Mesenteric fat pad (tissue), 1 donor: ENCODE results near the gene VPS51. TPM values are rescaled to one million over a fixed set of nuclear protein-coding genes. Genes with fewer than 3 reads are reported as not detected.

Experiments
- DNase-seq: peaks from one replicate; pipeline ENCODE4 v3.0.0-alpha.2; 2020; ENCODE audit warnings: low spot score
- total RNA-seq: library from RNA; stranded (reverse); fragmentation: NEBNext Ultra II Directional; extraction: Animal tissue kit (Norgen Biotek cat#: 25700); gene quantifications from one replicate; pipeline ENCODE4 v1.2.1, GENCODE V29; 2021
- donor health status: DM: yes; HTN: yes; CAD: no.

Gene VPS51
- total RNA-seq, 1 donor from 2014 or later = 86.6 TPM

DNA sequence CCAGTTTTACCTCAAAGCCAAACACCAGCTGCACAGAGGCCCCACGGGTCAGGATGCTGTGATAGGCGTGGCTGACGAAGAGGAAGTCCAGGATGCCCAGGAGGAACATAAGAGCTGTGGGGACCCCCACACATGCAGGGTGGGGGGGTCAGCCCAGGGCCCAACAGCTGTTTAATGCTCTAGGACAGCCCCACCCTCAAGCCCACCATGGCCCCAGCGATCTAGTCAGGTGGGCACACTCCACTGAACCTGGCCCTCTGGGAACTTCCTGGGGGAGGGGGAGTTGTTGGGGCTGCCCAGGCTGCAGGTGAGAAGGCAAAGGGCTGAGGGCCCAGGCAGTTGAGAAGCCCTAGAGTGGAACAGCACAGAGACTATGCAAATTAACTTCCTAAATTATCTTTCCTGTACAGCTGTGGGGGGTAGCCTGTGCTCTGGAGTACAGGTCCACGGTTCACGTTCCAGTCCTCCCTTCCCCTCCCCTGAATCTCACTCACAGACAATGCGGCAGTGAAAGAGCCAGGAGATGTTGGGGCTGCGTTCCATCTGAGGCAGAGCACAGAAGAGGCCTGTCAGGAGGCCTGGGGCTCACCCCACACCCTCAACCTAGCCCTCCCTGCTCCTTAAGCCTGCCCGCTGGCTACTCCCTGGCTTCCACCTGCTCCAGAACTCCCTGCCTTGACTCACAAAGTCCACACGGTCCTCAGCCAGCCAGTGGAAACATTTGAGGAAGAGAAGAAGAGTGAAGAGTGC is 36.4 kb downstream of the VPS51 start:
- no peak for DNase-seq

DNA sequence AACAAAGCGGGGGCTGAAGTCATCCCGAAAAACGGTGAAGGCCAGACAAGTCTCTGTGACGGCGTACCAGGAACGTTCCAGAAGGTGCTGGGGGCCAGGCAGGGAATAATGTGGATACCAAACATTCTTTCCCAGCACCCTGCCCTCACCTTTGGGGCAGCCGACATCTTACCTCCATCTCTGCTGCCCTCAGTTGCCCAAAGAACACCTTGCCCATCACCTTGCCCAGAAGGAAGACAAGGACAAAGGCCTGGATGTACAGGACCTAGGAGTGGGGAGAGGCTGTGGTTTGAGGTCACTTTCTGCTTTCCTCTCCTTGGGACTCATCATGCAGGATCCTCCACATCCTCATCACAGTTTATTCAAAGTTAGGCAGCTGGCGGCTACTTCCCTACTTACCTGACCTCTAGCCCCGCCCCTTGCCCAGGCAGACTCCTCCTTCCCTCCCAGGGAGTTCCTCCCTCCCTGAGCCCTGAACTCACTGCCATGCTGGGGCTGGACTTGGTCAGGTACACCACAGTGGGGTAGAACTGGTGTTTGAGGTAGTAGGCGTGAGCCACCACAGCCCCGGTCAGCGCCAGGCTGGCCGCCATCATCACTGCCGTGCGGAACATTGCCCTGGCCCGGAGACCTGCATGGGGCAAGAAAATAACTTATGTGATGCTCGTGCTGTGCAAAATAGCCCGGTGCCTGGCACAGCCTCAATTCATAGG is 37.1 kb downstream of the VPS51 start:
- no peak for DNase-seq

DNA sequence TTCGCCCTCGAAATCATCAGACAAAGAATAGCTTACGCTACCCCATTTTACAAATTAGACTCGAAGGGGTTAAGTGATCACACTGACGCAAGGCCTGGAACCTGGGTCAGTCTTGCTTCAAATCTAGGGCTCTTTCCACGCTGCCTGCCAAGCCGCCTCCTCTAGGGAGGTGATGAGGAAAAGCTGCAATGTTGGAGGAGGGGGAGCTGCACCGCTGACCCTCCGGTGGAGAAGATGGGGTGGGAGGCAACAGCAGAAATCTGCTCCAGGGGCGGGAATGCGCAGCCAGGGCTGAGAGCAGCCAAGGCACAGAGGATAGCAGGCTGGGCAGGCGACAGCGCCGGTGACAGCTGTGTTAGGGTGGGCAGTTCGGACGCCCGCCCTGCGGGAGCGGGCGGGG is 37.7 kb downstream of the VPS51 start:
- DNase-seq = no peak

DNA sequence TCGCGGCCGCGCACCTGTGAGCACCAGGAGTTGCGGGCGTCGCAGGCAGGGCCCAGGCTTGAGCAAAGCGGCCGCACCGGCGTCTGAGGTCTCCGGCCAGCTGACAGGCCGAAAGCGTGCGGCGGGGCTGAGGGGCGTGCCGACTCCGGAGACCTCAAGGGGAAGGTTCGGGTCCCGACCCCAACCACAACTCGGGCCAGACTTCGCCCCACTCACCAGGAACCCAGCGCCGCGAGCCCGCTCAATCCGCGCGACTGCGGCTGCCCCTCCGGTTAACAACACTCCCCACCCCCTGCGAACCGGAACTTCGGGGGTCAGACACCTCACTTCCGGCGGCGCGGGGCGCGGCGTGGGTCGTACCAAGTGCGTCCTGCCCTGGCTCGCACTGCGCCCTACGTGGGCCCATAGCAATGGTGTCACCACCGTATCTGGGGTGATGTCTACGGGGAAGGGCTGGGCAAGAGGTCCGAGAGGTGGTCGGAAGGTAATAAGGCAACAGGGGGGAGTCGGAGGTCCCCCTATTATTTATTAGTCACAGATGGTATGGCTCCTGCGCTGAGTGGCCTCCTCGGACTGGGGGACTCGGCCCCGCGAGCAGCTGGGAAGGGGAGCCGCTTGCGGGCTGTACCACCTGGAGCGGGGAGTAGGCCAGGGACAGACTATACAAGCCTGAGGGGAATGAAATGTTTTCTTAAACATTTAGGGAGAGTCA is 38.4 kb downstream of the VPS51 start, which contains the start of gene SYVN1:
TSS of gene SYVN1 (minus strand) at position 280 of the 712 bp plus-strand sequence. CDS start 918 bp downstream, outside the sequence.
- DNase-seq = peak; percentile 97

DNA sequence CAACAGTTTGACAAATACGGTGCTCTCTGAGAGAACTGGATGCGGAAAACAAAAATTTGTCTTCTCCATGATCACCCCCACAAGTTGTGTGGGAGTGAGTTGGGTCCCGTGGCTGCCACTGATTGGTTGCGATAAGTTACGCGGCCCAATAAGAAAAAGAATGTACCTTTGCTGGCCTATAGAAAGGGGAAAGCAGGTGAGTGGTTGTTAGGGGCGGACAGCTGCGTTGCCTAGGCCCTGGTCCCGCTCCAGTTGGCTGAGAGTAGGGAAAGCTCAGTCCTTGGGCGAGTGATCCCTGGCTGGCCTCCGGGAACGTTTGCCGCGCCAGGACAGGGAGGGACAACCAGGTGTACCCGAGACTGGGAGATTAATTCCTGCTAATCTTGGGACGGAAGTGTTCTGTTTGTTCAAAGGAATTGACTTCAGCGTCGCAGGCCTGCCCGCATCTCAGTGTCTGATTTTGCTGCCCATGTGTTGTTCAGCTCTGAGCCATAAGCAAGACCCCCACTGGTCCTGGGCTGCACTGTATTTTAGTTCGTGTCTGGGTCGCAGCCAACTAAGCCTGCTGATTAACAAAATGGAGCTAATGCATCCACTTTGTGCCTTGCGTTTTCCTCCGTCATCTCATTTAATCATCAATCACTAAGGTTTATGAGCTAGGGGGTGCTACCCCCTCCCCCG is 39.1 kb downstream of the VPS51 start:
- peak; percentile 92 for DNase-seq

DNA sequence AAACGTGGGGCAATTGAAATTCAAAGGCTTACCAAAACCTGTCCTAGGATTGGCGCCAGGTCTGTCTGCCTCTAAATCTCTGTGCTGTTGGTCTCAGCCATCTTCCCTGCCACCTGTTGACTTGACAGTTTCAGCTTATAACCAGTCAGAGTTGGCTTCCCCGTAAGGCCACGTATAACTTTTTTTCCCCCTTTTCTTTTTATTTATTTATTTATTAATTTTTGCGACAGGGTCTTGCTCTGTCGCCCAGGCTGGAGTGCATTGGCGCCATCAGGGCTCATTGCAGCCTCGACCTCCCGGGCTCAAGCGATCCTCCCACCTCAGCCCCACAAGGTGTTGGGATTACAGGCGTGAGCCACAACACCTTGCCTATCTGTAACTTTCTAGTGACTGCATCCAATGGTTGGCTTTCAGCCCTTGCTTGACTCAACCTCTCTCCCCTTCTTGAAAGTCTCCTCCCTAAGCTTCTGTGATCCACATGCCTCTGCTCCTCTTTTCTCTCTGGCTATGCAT is 39.7 kb downstream of the VPS51 start:
- peak; percentile 51 for DNase-seq

DNA sequence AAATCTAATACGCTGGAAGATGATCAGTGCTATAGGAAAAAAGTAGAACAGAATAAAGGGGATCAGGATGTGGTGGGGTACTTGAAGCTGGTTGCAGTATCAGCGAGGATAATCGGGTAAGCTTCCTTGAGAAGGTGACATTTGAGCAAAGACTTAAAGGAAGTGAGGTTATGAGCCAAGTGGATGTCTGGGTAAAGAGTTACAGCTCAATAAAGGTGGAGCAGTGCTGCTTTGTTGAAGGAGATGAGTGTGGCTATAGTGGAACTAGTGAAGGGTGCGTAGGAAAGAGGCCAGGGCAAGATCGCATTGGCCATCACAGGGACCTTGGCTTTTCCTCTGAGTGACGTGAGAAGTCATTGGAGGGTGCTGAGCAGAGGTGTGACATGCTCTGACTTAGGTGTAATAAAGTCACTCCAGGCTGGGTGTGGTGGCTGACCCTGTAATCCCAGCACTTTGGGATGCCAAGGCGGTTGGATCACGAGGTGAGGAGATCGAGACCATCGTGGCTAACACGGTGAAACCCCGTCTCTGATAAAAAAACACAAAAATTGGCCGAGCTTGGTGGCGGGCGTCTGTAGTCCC is 40.6 kb downstream of the VPS51 start:
- DNase-seq = peak; percentile 5

DNA sequence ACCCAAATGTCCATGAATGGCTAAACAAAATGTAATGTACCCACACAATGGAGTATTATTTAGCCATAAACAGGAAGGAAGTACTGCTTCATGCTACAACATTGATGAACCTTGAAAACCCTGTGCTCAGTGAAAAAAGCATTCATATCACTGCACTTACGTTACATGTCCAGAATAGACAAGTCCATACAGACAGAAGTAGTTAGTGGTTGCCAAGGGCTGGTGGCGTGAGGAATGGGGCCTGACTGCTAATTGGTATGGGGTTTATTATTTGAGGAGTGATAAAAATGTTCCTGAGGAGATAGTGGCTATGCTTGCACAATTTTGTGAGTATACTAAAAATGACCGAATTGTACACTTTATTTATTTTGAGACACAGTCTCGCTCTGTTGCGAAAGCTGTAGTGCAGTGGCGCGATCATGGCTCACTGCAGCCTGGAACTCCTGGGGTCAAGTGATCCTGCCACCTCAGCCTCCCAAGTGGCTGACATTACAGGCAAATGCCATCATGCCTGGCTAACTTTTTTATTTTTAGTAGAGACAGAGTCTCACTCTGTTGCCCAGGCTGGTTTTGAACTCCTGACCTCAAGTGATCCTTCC is 46.0 kb downstream of the VPS51 start:
- peak; percentile 16 for DNase-seq

DNA sequence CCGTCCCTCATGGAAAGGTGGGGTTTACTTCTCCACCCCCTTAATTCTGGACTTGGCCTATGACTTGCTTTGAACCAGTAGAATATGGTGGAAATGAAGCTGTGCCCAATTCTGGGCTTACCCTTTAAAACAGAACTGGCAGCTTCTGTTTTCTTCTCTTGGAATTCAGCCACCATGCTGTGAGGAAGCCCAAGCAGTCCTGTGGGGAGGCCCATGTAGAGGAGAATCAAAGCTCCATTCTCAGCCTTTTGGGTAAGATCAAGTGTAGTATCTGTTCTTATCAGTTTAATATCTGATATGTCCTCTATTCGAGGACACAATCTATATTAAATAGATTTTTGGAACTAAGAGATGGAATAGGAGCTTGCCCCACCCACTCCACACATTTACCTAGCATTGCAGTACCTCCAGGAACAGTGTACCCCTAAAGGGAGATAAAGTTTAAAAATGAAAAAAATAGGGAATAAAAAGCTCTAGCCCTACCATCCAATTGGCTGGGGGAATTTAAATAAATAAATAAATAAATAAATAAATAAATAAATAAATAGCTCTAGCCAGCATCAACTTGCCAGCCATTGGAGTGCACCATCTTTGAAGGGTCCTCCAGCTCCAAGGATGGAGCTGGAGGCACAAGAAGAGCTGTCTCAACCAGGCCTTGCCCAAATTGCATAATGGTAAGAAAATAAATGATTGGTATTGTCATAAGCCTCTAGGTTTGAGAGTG is 51.5 kb downstream of the VPS51 start:
- no peak for DNase-seq

DNA sequence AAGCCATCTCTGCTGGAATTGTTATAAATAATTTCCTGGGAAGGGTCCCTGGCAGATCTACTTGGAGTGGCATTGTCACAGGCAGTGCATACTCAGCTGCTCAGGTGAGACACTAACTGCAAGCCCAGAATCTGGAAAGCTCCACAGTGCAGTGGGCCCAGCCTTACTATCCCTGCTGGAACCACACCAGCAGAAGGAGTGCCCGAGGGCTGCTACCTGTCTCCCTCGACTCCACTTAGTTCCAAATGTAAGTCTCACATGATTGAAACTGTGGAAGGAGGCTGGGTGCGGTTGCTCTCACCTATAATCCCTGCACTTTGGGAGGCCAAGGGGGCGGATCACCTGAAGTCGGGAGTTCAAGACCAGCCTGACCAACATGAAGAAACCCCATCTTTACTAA is 52.6 kb downstream of the VPS51 start:
- DNase-seq = peak; percentile 62

DNA sequence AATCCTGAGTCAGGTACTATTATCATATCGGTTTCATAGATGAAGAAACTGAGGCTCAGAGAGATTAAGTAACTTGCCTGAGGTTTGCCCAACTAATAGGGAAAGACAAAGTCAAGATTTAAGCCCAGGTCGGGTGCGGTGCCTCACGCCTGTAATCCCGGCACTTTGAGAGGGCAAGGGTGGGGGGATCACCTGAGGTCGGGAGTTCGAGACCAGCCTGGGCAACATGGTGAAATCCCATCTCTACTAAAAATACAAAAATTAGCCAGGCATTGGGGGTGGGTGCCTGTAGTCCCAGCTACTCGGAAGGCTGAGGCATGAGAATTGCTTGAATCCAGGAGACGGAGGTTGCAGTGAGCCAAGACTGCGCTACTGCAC is 54.1 kb downstream of the VPS51 start:
- DNase-seq = peak; percentile 51

DNA sequence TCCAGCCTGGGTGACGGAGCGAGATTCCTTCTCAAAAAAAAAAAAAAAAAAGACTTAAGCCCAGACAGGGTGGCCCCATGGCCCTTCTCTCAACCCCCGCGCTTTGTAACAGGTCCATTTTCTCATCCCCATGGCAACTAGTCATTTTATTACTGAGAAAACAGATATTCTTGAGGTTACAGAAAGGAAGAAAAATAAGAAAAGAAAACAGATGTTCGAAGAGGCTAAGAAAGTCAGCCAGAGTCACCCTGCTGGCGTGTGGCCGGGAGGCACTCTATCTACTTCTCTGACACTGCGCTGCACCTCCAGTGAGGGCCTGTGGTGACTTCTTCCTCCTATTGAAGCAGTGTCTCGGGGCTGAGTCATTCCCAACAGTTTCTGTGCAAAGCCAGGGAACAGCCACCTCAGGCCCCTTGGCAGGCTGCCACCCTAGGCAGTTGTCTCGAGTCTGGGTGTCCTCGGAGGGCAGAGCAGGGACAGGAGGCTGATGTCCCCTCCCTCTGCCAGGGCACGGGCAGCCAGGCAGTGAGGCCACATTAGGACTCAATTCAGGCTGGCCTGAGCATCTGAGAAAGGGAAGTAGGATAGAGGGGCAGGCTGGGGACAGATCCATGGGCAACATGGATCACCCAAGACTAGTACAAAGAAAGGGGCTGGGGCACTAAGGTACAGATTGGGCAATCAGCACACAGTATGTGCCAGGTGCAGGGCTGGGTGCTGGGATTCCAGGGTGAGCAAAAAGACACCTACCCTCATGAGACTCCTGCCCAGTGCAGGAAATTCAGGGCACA is 54.7 kb downstream of the VPS51 start:
- peak; percentile 94 for DNase-seq

DNA sequence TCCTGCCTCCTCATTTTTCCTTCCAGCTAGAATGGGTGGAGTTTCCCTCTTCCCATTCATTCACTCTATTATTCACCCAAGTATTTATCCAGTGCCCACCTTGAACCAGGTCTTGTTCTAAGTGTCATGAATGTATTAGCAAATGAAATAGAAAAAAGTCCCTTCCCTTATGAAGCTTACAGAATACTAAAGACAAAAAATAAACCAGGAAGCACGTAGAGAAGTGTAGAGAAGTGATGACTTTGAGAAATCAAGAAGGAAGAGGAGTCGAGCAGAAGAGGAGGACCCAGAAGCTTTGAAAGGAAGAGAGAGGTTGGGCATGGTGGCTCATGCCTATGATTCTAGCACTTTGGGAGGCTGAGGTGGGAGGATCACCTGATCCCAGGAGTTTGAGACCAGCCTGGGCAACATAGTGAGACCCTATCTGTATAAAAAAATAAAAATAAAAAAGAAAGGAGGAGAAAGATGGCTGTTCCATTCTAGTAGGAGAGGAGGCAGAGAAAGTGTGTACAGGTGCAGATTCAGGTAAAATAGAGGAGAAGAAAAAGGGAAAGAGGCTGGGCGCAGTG is 55.4 kb downstream of the VPS51 start:
- DNase-seq = peak; percentile 2

DNA sequence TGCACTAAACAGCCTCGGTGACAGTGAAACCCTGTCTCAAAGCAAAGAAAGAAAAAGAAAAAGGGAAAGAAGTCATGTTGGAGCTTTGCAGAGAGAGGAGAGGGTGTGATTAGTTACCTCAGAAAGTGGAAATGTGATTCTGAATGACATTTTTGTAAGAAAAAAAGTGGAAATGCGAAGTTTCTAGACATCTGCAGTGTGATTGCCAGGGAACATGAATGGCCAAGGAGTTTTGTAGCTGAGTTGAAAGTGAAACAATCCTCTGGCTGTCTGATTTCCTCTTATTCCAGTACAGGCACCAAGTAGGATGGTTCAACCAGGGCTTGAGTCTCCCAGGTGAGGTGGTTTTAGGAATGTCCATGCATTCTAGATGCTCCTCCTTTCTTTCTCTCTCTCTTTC is 56.1 kb downstream of the VPS51 start:
- DNase-seq = no peak

DNA sequence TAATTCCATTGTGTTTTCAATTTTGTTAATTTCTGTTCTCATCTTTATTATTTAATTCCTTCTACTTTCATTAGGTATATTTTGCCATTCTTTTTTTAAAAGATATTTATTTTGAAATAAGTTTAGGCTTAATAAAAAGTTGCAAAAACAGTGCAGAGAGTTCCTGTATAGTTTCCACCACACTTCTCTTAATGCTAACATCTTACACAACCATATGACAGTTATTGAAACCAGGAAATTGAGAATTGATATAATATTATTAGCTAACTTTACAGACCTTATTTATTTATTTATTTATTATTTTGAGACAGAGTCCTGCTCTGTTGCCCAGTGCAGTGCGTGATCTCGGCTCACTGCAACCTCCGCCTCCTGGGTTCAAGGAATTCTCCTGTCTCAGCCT is 60.2 kb downstream of the VPS51 start:
- no peak for DNase-seq

DNA sequence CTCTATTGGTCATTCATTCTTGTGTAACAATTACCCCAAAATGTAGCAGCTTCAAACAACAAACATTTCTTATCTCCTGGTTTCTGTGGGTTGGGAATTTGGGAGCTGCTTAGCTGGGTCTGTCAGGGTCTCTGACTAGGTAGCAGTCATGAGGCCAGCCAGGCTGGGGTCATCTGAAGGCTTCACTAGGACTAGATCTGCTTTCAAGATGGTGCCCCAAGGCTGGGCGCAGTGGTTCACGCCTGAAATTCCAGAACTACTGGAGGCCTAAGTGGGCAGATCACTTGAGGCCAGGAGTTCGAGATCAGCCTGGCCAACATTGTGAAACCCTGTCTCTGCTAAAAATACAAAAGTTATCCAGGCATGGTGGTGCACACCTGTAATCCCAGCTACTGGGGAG is 60.9 kb downstream of the VPS51 start:
- DNase-seq = no peak

DNA sequence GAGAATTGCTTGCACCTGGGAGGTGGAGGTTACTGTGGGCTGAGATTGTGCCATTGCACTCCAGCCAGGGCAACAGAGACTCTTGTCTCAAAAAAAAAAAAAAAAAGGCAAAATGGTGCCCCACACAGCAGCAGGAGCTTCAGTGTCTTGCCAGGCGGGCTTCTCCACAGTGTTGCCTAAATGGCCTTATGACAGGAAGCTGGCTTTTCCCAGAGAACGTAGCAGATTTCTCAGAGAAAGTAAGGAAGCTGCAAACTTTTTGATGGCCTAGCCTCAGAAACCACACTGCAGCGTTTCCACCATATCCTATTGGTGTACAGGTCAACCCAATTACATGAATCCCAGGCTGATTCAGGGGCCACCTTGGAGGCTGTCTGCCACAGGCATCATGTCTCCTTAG is 61.3 kb downstream of the VPS51 start:
- DNase-seq = no peak

DNA sequence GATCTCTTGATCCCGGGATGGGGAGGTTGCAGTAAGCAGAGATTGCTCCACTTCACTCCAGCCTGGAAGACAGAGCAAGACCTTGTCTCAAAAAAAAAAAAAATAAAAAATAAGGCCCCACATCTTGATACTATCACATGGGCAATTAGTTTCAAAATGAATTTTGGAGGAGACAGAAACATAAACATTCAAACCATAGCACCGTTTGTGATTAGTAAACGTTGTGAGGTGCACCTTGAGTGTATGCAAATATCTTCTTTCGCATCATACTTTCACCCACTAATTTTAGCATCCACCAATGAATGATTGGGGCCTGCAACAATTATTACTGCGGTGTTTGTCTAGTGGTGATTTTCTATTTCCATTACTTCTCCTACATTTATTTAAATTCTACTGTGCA is 63.0 kb downstream of the VPS51 start:
- DNase-seq = no peak

DNA sequence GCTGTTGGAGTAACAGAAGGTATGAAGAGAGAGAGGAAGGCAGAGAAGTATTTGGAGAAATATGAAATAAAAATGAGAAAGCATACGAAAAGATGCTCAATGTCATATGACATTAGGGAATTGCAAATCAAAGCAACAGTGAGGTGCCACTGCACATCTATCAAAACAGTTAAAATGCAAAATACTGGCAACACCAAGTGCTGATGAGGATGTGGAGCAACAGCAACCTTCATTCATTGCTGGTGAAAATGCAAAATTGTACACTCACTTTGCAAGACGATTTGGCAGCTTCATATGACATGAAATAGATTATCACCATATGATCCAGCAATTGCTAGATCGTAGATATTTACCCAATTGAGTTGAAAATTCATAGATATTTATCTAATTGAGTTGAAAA is 64.6 kb downstream of the VPS51 start:
- no peak for DNase-seq
